OCI-LY1 (cell line): Measurements from ENCODE around the gene SMOC2.

Source experiments
- H2AFZ ChIP-seq: fragments of 200-600 bp; sonication (generic), shearing (Covaris generic); 2 replicates; pipeline ENCODE4 v1.6.0; 2014; ENCODE audit warnings: antibody characterized with exemption, mild to moderate bottlenecking, low read length
- H3F3A ChIP-seq: fragments of 200-600 bp; sonication (generic), shearing (Covaris generic); 2 replicates; pipeline ENCODE4 v1.6.0; 2014; ENCODE audit warnings: mild to moderate bottlenecking, antibody characterized with exemption, low read length, moderate library complexity; ENCODE audit not compliant: insufficient read depth
- H3K27ac ChIP-seq: fragments of 200-600 bp; sonication (generic); 2 replicates; pipeline ENCODE4 v1.5.1; 2014; ENCODE audit warnings: low read length, mixed run types, mild to moderate bottlenecking, low read depth; ENCODE audit not compliant: poor library complexity, severe bottlenecking
- H3K27me3 ChIP-seq: fragments of 200-600 bp; sonication (generic); 2 replicates; pipeline ENCODE4 v1.6.0; 2014; ENCODE audit warnings: antibody characterized with exemption, mild to moderate bottlenecking, low read length, moderate library complexity; ENCODE audit not compliant: insufficient read depth
- H3K36me3 ChIP-seq: fragments of 200-600 bp; sonication (generic); 2 replicates; pipeline ENCODE4 v1.6.1; 2014; ENCODE audit warnings: mild to moderate bottlenecking, antibody characterized with exemption, low read length, moderate library complexity, mixed read lengths; ENCODE audit not compliant: insufficient read depth
- H3K4me1 ChIP-seq: fragments of 200-600 bp; sonication (generic); 2 replicates; pipeline ENCODE4 v1.5.1; 2014; ENCODE audit warnings: mild to moderate bottlenecking, low read length, moderate library complexity; ENCODE audit not compliant: insufficient read depth, severe bottlenecking
- H3K4me2 ChIP-seq: fragments of 200-600 bp; sonication (generic), shearing (Covaris generic); 2 replicates; pipeline ENCODE4 v1.6.1; 2014; ENCODE audit warnings: low read length
- H3K4me3 ChIP-seq: fragments of 200-600 bp; sonication (generic); 2 replicates; pipeline ENCODE4 v1.5.1; 2014; ENCODE audit warnings: low read length, low read depth, mild to moderate bottlenecking, mixed read lengths; ENCODE audit not compliant: poor library complexity, severe bottlenecking
- H3K79me2 ChIP-seq: fragments of 200-600 bp; shearing (Covaris generic); 2 replicates; pipeline ENCODE4 v1.6.1; 2016; ENCODE audit warnings: mixed run types, low read length, mixed read lengths; ENCODE audit not compliant: insufficient read depth
- H3K9ac ChIP-seq: fragments of 200-600 bp; sonication (generic), shearing (Covaris generic); 2 replicates; pipeline ENCODE4 v1.6.1; 2014; ENCODE audit warnings: mild to moderate bottlenecking, low read length, mixed read lengths
- H3K9me2 ChIP-seq: fragments of 200-600 bp; sonication (generic), shearing (Covaris generic); 2 replicates; pipeline ENCODE4 v1.6.1; 2014; ENCODE audit warnings: low read depth, mild to moderate bottlenecking, low read length, mixed read lengths
- H3K9me3 ChIP-seq: fragments of 200-600 bp; shearing (Covaris generic); 2 replicates; pipeline ENCODE4 v1.6.1; 2014; ENCODE audit warnings: low read length, mixed read lengths
- H4K20me1 ChIP-seq: fragments of 200-600 bp; sonication (generic), shearing (Covaris generic); 2 replicates; pipeline ENCODE4 v1.6.0; 2016; ENCODE audit warnings: mild to moderate bottlenecking, low read length; ENCODE audit not compliant: insufficient read depth
- EZH2 ChIP-seq: fragments of 200-600 bp; sonication (generic), shearing (Covaris generic); IDR thresholded peaks from 2 replicates; pipeline ENCODE4 v1.8.0; 2017; ENCODE audit warnings: borderline replicate concordance, mixed run types, mild to moderate bottlenecking, antibody characterized with exemption, low read length, moderate library complexity, mixed read lengths
- TF ChIP-seq, protein P1 (sequence below): fragments of 200-600 bp; sonication (generic), shearing (Covaris generic); IDR thresholded peaks from 2 replicates; pipeline ENCODE4 v1.5.1; 2017; ENCODE audit warnings: mild to moderate bottlenecking, antibody characterized with exemption, low read length, moderate library complexity, mixed read lengths

The SMOC2 gene

GRCh38 chr6:168434505-168434904 lies 6.5 kb upstream of the SMOC2 start:
- H3K9ac ChIP-seq, result no peak overlapping the region
- no peaks in the 10 kb centered on the region for H3F3A ChIP-seq
- no peaks in the 10 kb centered on the region for H3K4me1 ChIP-seq
- H2AFZ ChIP-seq, result no peak overlapping the region
- H3K4me3 ChIP-seq, result no peak overlapping the region
- no peaks in the 10 kb centered on the region for H4K20me1 ChIP-seq
- no peaks in the 10 kb centered on the region for H3K79me2 ChIP-seq
- no peaks in the 10 kb centered on the region for H3K36me3 ChIP-seq
- H3K9me2 ChIP-seq, result no peaks in the 10 kb centered on the region
- H3K27ac ChIP-seq, result no peak overlapping the region
- no peak for TF ChIP-seq EZH2
- TF ChIP-seq, protein P1, sequence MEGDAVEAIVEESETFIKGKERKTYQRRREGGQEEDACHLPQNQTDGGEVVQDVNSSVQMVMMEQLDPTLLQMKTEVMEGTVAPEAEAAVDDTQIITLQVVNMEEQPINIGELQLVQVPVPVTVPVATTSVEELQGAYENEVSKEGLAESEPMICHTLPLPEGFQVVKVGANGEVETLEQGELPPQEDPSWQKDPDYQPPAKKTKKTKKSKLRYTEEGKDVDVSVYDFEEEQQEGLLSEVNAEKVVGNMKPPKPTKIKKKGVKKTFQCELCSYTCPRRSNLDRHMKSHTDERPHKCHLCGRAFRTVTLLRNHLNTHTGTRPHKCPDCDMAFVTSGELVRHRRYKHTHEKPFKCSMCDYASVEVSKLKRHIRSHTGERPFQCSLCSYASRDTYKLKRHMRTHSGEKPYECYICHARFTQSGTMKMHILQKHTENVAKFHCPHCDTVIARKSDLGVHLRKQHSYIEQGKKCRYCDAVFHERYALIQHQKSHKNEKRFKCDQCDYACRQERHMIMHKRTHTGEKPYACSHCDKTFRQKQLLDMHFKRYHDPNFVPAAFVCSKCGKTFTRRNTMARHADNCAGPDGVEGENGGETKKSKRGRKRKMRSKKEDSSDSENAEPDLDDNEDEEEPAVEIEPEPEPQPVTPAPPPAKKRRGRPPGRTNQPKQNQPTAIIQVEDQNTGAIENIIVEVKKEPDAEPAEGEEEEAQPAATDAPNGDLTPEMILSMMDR, result no peak
- no peak overlapping the region for H3K4me2 ChIP-seq
- no peaks in the 10 kb centered on the region for H3K9me3 ChIP-seq
- H3K27me3 ChIP-seq, result no peaks in the 10 kb centered on the region

DNA sequence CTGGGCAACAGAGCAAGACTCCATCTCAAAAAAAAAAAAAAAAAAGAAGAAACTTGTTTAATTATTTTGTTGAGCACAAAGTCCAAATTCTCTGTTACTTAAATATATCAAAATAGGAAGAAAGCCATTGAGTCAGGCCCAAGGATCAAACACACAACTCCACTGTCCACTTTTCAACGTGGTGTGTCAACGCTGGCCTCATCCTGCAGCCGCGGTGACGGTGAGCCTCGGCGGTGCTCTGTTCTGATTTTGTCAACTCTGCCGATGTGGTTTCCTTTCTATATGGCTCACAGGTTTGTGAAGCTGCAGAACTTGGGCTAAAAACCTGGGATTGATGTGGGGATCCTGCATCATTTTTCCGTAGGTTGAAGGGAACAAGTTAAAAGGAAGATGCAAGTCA lies 3.2 kb upstream of the SMOC2 start:
- TF ChIP-seq EZH2, result no peak
- TF ChIP-seq, protein P1, result no peak
- H3K9ac ChIP-seq, result no peak overlapping the region
- H3K27me3 ChIP-seq, result no peaks in the 10 kb centered on the region

DNA sequence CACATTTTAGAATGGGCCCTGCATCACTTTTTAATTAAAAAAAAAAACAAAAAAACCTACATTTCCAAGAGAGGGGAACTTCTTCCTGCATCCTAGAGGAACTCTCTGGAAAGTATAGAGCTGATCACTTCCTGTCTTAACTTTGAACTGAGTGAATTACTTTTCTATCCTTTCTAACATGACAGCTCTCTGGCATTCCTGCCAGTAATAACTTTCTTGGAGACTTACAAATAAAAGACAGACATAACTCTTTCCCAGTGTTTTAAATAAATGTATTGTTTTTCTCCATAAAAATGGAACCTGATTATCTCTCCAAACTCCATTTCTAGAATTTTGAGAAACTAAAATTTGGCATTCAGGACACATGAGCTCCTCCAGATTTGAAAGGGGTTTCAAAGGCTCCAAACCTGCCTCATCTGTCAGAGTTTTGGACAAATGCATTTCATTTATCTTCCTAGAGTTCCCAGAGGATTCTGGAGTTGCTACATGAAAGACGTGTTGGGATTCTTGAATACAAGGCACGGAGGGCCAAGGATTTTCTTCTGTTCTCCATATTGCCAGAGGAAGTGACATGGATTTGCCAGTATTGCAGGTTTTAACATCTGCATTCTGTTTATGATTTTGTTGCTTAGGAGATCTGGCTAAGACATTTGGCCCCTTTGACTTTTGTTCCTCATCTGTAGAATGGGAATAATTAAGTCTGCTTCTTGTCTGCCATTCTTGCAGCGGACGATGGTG lies 2.0 kb upstream of the SMOC2 start:
- H3K4me2 ChIP-seq, result no peak overlapping the region
- no peaks in the 10 kb centered on the region for H3K79me2 ChIP-seq
- H3K9ac ChIP-seq, result no peak overlapping the region
- H3K27me3 ChIP-seq, result no peaks in the 10 kb centered on the region
- no peak overlapping the region for H3K4me3 ChIP-seq
- H4K20me1 ChIP-seq, result no peaks in the 10 kb centered on the region
- no peak overlapping the region for H3K27ac ChIP-seq
- no peaks in the 10 kb centered on the region for H3K9me3 ChIP-seq
- no peaks in the 10 kb centered on the region for H3F3A ChIP-seq
- H3K36me3 ChIP-seq, result no peaks in the 10 kb centered on the region
- TF ChIP-seq, protein P1, result no peak
- TF ChIP-seq EZH2, result no peak
- no peaks in the 10 kb centered on the region for H3K4me1 ChIP-seq
- H3K9me2 ChIP-seq, result no peaks in the 10 kb centered on the region
- H2AFZ ChIP-seq, result no peak overlapping the region

More for the DNA sequence above, 3.2 kb upstream of the SMOC2 start:
- Histone ChIP-seq H3K4me2 (no peak overlapping the region), H3K79me2 (no peaks in the 10 kb centered on the region), H3K4me1 (no peaks in the 10 kb centered on the region), H3K9me2 (no peaks in the 10 kb centered on the region), H3K27ac (no peak overlapping the region), H2AFZ (no peak overlapping the region), H3F3A (no peaks in the 10 kb centered on the region), H3K9me3 (no peaks in the 10 kb centered on the region), H4K20me1 (no peaks in the 10 kb centered on the region), H3K4me3 (no peak overlapping the region), H3K36me3 (no peaks in the 10 kb centered on the region)
